SK-N-SH (cell line): ENCODE data around the gene ARHGEF10L.

Experiments used
- CHD2 ChIP-seq: fragments of 150-350 bp; IDR thresholded peaks from 2 replicates; pipeline ENCODE4 v1.6.1; 2018; ENCODE audit warnings: low read length; ENCODE audit not compliant: partially characterized antibody
- CTCF ChIP-seq: fragments of 200-600 bp; sonication (generic); IDR thresholded peaks from 2 replicates; pipeline ENCODE4 v1.6.1; 2017; ENCODE audit warnings: antibody characterized with exemption, mild to moderate bottlenecking, moderate library complexity
- FOXM1 ChIP-seq: IDR thresholded peaks from 2 replicates; pipeline ENCODE4 v1.4.0; 2012; ENCODE audit warnings: low read depth, mild to moderate bottlenecking
- GABPA ChIP-seq: IDR thresholded peaks from 2 replicates; pipeline ENCODE4 v1.4.0; 2012; ENCODE audit warnings: low read depth, mild to moderate bottlenecking
- JUND ChIP-seq: IDR thresholded peaks from 2 replicates; pipeline ENCODE4 v1.4.0; 2012
- RAD21 ChIP-seq: IDR thresholded peaks from 2 replicates; pipeline ENCODE4 v1.6.1; 2012; ENCODE audit warnings: mild to moderate bottlenecking, low read length
- RCOR1 ChIP-seq: fragments of 150-350 bp; IDR thresholded peaks from 2 replicates; pipeline ENCODE4 v1.6.1; 2017; ENCODE audit warnings: antibody characterized with exemption, low read length
- REST ChIP-seq: IDR thresholded peaks from 2 replicates; pipeline ENCODE4 v1.6.1; 2012; ENCODE audit warnings: mild to moderate bottlenecking, low read depth, low read length, moderate library complexity
- RFX5 ChIP-seq: IDR thresholded peaks from 2 replicates; pipeline ENCODE4 v1.6.1; 2012; ENCODE audit warnings: mild to moderate bottlenecking, improper control_type of control experiment, low read length
- SMC3 ChIP-seq: IDR thresholded peaks from 2 replicates; pipeline ENCODE4 v1.6.1; 2012; ENCODE audit warnings: low read depth, low read length, improper control_type of control experiment
- USF1 ChIP-seq: IDR thresholded peaks from 2 replicates; pipeline ENCODE4 v1.4.0; 2012; ENCODE audit warnings: low read depth, borderline replicate concordance

- no peak for TF ChIP-seq CHD2
- no peak for TF ChIP-seq RCOR1
- TF ChIP-seq RAD21 = no peak
- TF ChIP-seq GABPA = no peak
- no peak for TF ChIP-seq CTCF
- TF ChIP-seq RFX5 = no peak
- no peak for TF ChIP-seq USF1
- TF ChIP-seq REST = no peak
- no peak for TF ChIP-seq FOXM1
- TF ChIP-seq JUND = peak; percentile 69; the same call in 1 of the 2 replicates
- TF ChIP-seq SMC3 = no peak
These were observed 14.6 kb downstream of the ARHGEF10L start for GRCh38 chr1:17553975-17554700.
